ELF-1 (cell line): ENCODE measurements around the gene SPRTN.
A peak's percentile ranks its signal among the peaks of the same experiment; 100 is the strongest.

Experiments used
- DNase-seq: peaks from one replicate; pipeline ENCODE4 v3.0.0-alpha.2; 2016; ENCODE audit warnings: low read depth, low spot score

Gene SPRTN

GRCh38 chr1:231376875-231377549, 38.9 kb downstream of the SPRTN start:
- DNase-seq, result no peak

- no peak for DNase-seq
Measured at GRCh38 chr1:231381729-231382128, 43.6 kb downstream of the SPRTN start.

GRCh38 chr1:231382426-231382825, 44.3 kb downstream of the SPRTN start:
- DNase-seq, result no peak

- no peak for DNase-seq
Measured at GRCh38 chr1:231383159-231383860, 45.2 kb downstream of the SPRTN start.

- no peak for DNase-seq
Measured at GRCh38 chr1:231384696-231385415, 46.8 kb downstream of the SPRTN start.

GRCh38 chr1:231385416-231385748, 47.3 kb downstream of the SPRTN start:
- no peak for DNase-seq

- no peak for DNase-seq
Measured at GRCh38 chr1:231386466-231386865, 48.4 kb downstream of the SPRTN start.

GRCh38 chr1:231387770-231388669, 49.9 kb downstream of the SPRTN start:
- DNase-seq, result no peak

- no peak for DNase-seq
Measured at GRCh38 chr1:231390071-231390470, 52.0 kb downstream of the SPRTN start.

GRCh38 chr1:231392389-231393131, 54.5 kb downstream of the SPRTN start:
- no peak for DNase-seq

- DNase-seq, result no peak
Measured at GRCh38 chr1:231393668-231394067, 55.6 kb downstream of the SPRTN start.

GRCh38 chr1:231395076-231395997, 57.2 kb downstream of the SPRTN start:
- DNase-seq, result peak; percentile 65

- DNase-seq, result peak; percentile 18
Measured at GRCh38 chr1:231395998-231396390, 57.9 kb downstream of the SPRTN start.

GRCh38 chr1:231396643-231397042, 58.5 kb downstream of the SPRTN start:
- DNase-seq, result no peak

- DNase-seq, result no peak
Measured at GRCh38 chr1:231397886-231398671, 60.0 kb downstream of the SPRTN start.

- no peak for DNase-seq
Measured at GRCh38 chr1:231401478-231401877, 63.4 kb downstream of the SPRTN start.

- no peak for DNase-seq
Measured at GRCh38 chr1:231404318-231404717, 66.2 kb downstream of the SPRTN start.
